Stimulated activated naive B cell treated with anti-CD40 and anti-IgM and Interleukin-4, amounts not matched to agents 10 μg/mL and 1 μg/mL and 100 μg/mL, for 72 hours (primary cell): ENCODE measurements around the gene ZNF432.
A peak's percentile ranks its signal among the peaks of the same experiment; 100 is the strongest.
"Not testable (repeated sequence)": the region's sequence is repeated elsewhere in the genome, so short reads cannot be mapped to it uniquely, and the experiment has no call there.

Source experiments
- ATAC-seq, 2 donors: fragments of 150-1000 bp; cut with Tn5 transposase; replicated peaks; 2 replicates each; pipeline ENCODE4 v1.10.0; 2021; ENCODE audit warnings: moderate library complexity in 1 of 2
- DNase-seq: peaks from one replicate; pipeline ENCODE4 v3.0.0; 2021
- H3K27ac Mint-ChIP-seq: one replicate; pipeline ENCODE4 v1.8.0; 2022; ENCODE audit warnings: mild to moderate bottlenecking, mixed read lengths
- H3K27me3 Mint-ChIP-seq, 2 donors: one replicate each; pipeline ENCODE4 v1.8.0; 2022; ENCODE audit warnings: mixed read lengths in 2 of 2
- H3K36me3 Mint-ChIP-seq, 2 donors: one replicate each; pipeline ENCODE4 v1.8.0; 2022; ENCODE audit warnings: mixed read lengths in 2 of 2, mild to moderate bottlenecking in 1 of 2
- H3K4me1 Mint-ChIP-seq, 2 donors: one replicate each; pipeline ENCODE4 v1.8.0; 2022; ENCODE audit warnings: mixed read lengths in 2 of 2, mild to moderate bottlenecking in 1 of 2
- H3K4me3 Mint-ChIP-seq, 2 donors: one replicate each; pipeline ENCODE4 v1.8.0; 2022; ENCODE audit warnings: mild to moderate bottlenecking in 2 of 2, mixed read lengths in 2 of 2, moderate library complexity in 1 of 2
- H3K9me3 Mint-ChIP-seq, 2 donors: one replicate each; pipeline ENCODE4 v1.8.0; 2022; ENCODE audit warnings: mixed read lengths in 2 of 2, mild to moderate bottlenecking in 1 of 2

ZNF432 gene

GRCh38 chr19:52048555-52049501 lies at the start of gene ZNF432:
Gene ZNF432, minus strand, starts transcription at chr19:52048838. Its CDS starts 1,970 bp downstream, at chr19:52046868.
- peaks cover 11 to 21% of the 10 kb centered on the region in 2 donors for H3K4me1 Mint-ChIP-seq
- ATAC-seq = peak; percentile 89 to 92
- peak within 1 kb of the TSS; percentile 95 to 96 for H3K4me3 Mint-ChIP-seq
- H3K27ac Mint-ChIP-seq = peak within 1 kb of the TSS; percentile 100
- peaks cover 21 to 29% of the 10 kb centered on the region in 2 donors for H3K9me3 Mint-ChIP-seq
- peak; percentile 85 for DNase-seq
- H3K36me3 Mint-ChIP-seq = peaks cover 50 to 66% of the 10 kb centered on the region in 2 donors
- H3K27me3 Mint-ChIP-seq = no peaks in the 10 kb centered on the region

GRCh38 chr19:52096416-52096815 lies 47.8 kb upstream of the ZNF432 start:
- Mint-ChIP-seq H3K9me3 (peaks cover 16 to 20% of the 10 kb centered on the region in 2 donors), H3K4me3 (peak overlapping the region in 1 of 2 donors; percentile 31), H3K4me1 (peaks cover 14 to 28% of the 10 kb centered on the region in 2 donors), H3K36me3 (peaks cover 45 to 56% of the 10 kb centered on the region in 2 donors)
- H3K27me3 Mint-ChIP-seq, H3K27ac Mint-ChIP-seq, DNase-seq, ATAC-seq: not testable (repeated sequence)

GRCh38 chr19:52095172-52096014 lies 46.8 kb upstream of the ZNF432 start, which contains the start of gene ZNF841:
Gene ZNF841, minus strand, starts transcription at chr19:52095765. Its CDS starts 10,964 bp downstream, at chr19:52084801.
- peaks cover 16 to 28% of the 10 kb centered on the region in 2 donors for H3K4me1 Mint-ChIP-seq
- ATAC-seq (peak; percentile 99), DNase-seq (peak; percentile 92)
- peak within 1 kb of the TSS; percentile 98 for H3K27ac Mint-ChIP-seq
- peaks cover 56 to 65% of the 10 kb centered on the region in 2 donors for H3K36me3 Mint-ChIP-seq
- peaks cover 19 to 25% of the 10 kb centered on the region in 2 donors for H3K9me3 Mint-ChIP-seq
- H3K27me3 Mint-ChIP-seq = peaks cover 4 to 5% of the 10 kb centered on the region in 2 donors
- peak within 1 kb of the TSS; percentile 95 to 98 for H3K4me3 Mint-ChIP-seq

- peaks cover 63 to 70% of the 10 kb centered on the region in 2 donors for H3K36me3 Mint-ChIP-seq
- H3K9me3 Mint-ChIP-seq = peaks cover 19 to 24% of the 10 kb centered on the region in 2 donors
- H3K4me1 Mint-ChIP-seq = peaks cover 19 to 28% of the 10 kb centered on the region in 2 donors
- no peaks in the 10 kb centered on the region for H3K27me3 Mint-ChIP-seq
- DNase-seq (no peak), ATAC-seq (peak in 1 of 2 donors; percentile 6)
- H3K4me3 Mint-ChIP-seq = peak overlapping the region; percentile 95 to 98
- peak overlapping the region; percentile 98 for H3K27ac Mint-ChIP-seq
Observed at GRCh38 chr19:52094526-52095130, 46.0 kb upstream of the ZNF432 start.

GRCh38 chr19:52086481-52086880 lies 37.8 kb upstream of the ZNF432 start:
- no peak for DNase-seq
- Mint-ChIP-seq H3K4me3 (no peak overlapping the region), H3K4me1 (peaks cover 0 to 8% of the 10 kb centered on the region in 2 donors), H3K36me3 (peaks cover 85 to 97% of the 10 kb centered on the region in 2 donors), H3K9me3 (peaks cover 19 to 43% of the 10 kb centered on the region in 2 donors), H3K27me3 (no peaks in the 10 kb centered on the region), H3K27ac (no peak overlapping the region)
- no peak for ATAC-seq

- Mint-ChIP-seq H3K4me1 (no peaks in the 10 kb centered on the region), H3K36me3 (peaks cover 88 to 95% of the 10 kb centered on the region in 2 donors), H3K4me3 (no peak overlapping the region), H3K27ac (no peak overlapping the region), H3K9me3 (peaks cover 54 to 56% of the 10 kb centered on the region in 2 donors), H3K27me3 (no peaks in the 10 kb centered on the region)
- DNase-seq = no peak
- no peak for ATAC-seq
Observed at GRCh38 chr19:52070496-52070895, 21.9 kb upstream of the ZNF432 start.

GRCh38 chr19:52069653-52070052 lies 21.0 kb upstream of the ZNF432 start:
- peaks cover 49 to 51% of the 10 kb centered on the region in 2 donors for H3K9me3 Mint-ChIP-seq
- no peaks in the 10 kb centered on the region for H3K4me1 Mint-ChIP-seq
- no peaks in the 10 kb centered on the region for H3K27me3 Mint-ChIP-seq
- H3K36me3 Mint-ChIP-seq = peaks cover 85 to 95% of the 10 kb centered on the region in 2 donors
- no peak for DNase-seq
- no peak overlapping the region for H3K27ac Mint-ChIP-seq
- no peak for ATAC-seq
- H3K4me3 Mint-ChIP-seq = no peak overlapping the region

GRCh38 chr19:52066258-52066863 lies 17.7 kb upstream of the ZNF432 start:
- peaks cover 38 to 44% of the 10 kb centered on the region in 2 donors for H3K9me3 Mint-ChIP-seq
- no peaks in the 10 kb centered on the region for H3K27me3 Mint-ChIP-seq
- peaks cover 77 to 89% of the 10 kb centered on the region in 2 donors for H3K36me3 Mint-ChIP-seq
- no peaks in the 10 kb centered on the region for H3K4me1 Mint-ChIP-seq
- H3K27ac Mint-ChIP-seq = no peak overlapping the region
- no peak for DNase-seq
- H3K4me3 Mint-ChIP-seq = no peak overlapping the region
- no peak for ATAC-seq

GRCh38 chr19:52065399-52065798 lies 16.8 kb upstream of the ZNF432 start:
- Mint-ChIP-seq H3K27ac (peak overlapping the region; percentile 25), H3K4me1 (no peaks in the 10 kb centered on the region), H3K4me3 (no peak overlapping the region), H3K36me3 (peaks cover 76 to 89% of the 10 kb centered on the region in 2 donors), H3K27me3 (no peaks in the 10 kb centered on the region), H3K9me3 (peaks cover 38 to 44% of the 10 kb centered on the region in 2 donors)
- DNase-seq (no peak), ATAC-seq (no peak)

GRCh38 chr19:52056480-52056879 lies 7.8 kb upstream of the ZNF432 start:
- peaks cover 44 to 50% of the 10 kb centered on the region in 2 donors for H3K9me3 Mint-ChIP-seq
- not testable (repeated sequence) for ATAC-seq, H3K27me3 Mint-ChIP-seq, H3K4me1 Mint-ChIP-seq, H3K27ac Mint-ChIP-seq, H3K4me3 Mint-ChIP-seq, DNase-seq
- H3K36me3 Mint-ChIP-seq = peaks cover 72 to 78% of the 10 kb centered on the region in 2 donors

- peaks cover 38 to 40% of the 10 kb centered on the region in 2 donors for H3K9me3 Mint-ChIP-seq
- peaks cover 11 to 21% of the 10 kb centered on the region in 2 donors for H3K4me1 Mint-ChIP-seq
- H3K27ac Mint-ChIP-seq, DNase-seq, H3K4me3 Mint-ChIP-seq, ATAC-seq, H3K27me3 Mint-ChIP-seq: not testable (repeated sequence)
- H3K36me3 Mint-ChIP-seq = peaks cover 58 to 69% of the 10 kb centered on the region in 2 donors
Observed at GRCh38 chr19:52051736-52052135, 3.1 kb upstream of the ZNF432 start.

GRCh38 chr19:52039169-52039568 lies 9.5 kb downstream of the ZNF432 start:
- H3K27me3 Mint-ChIP-seq = no peaks in the 10 kb centered on the region
- H3K4me3 Mint-ChIP-seq = no peak overlapping the region
- H3K36me3 Mint-ChIP-seq = peaks cover 77 to 93% of the 10 kb centered on the region in 2 donors
- no peak overlapping the region for H3K27ac Mint-ChIP-seq
- DNase-seq = no peak
- H3K4me1 Mint-ChIP-seq = no peaks in the 10 kb centered on the region
- no peak for ATAC-seq
- peaks cover 27 to 42% of the 10 kb centered on the region in 2 donors for H3K9me3 Mint-ChIP-seq

GRCh38 chr19:52034051-52034728 lies 14.4 kb downstream of the ZNF432 start:
- Mint-ChIP-seq H3K9me3 (peaks cover 28 to 40% of the 10 kb centered on the region in 2 donors), H3K4me1 (no peaks in the 10 kb centered on the region), H3K36me3 (peaks cover 71 to 82% of the 10 kb centered on the region in 2 donors), H3K27ac (peak overlapping the region; percentile 37), H3K27me3 (no peaks in the 10 kb centered on the region), H3K4me3 (no peak overlapping the region)
- ATAC-seq = no peak
- no peak for DNase-seq
